Right ventricle myocardium inferior (tissue), 1 donor: ENCODE results near the gene ADORA2A. TPM values are rescaled to one million over a fixed set of nuclear protein-coding genes. Genes with fewer than 3 reads are reported as not detected.
"Not testable (repeated sequence)": the region's sequence is repeated elsewhere in the genome, so short reads cannot be mapped to it uniquely, and the experiment has no call there.

Experiments
- ATAC-seq: fragments of 200-7000 bp; cut with Tn5 transposase; one replicate; pipeline ENCODE4 v1.9.1; 2020; ENCODE audit warnings: mild to moderate bottlenecking, moderate library complexity
- DNase-seq: peaks from one replicate; pipeline ENCODE4 v3.0.0; 2021; ENCODE audit errors: missing footprints
- intact Hi-C: fragments of 100-400 bp; cut with DNase I; formaldehyde crosslinking; loops from one replicate; pipeline ENCODE4 v1.11.0; 2022
- total RNA-seq: library from RNA; stranded (reverse); fragmentation: NEBNext Ultra II Directional; extraction: Animal tissue kit (Norgen Biotek cat#: 25700); gene quantifications from one replicate; pipeline ENCODE4 v1.2.1, GENCODE V29; 2021
- donor health status: DM: no; HTN: yes; CAD: no; lungs with severe emphysema.

The ADORA2A gene
- total RNA-seq, 1 donor from 2014 or later, result 4.3 TPM

DNA sequence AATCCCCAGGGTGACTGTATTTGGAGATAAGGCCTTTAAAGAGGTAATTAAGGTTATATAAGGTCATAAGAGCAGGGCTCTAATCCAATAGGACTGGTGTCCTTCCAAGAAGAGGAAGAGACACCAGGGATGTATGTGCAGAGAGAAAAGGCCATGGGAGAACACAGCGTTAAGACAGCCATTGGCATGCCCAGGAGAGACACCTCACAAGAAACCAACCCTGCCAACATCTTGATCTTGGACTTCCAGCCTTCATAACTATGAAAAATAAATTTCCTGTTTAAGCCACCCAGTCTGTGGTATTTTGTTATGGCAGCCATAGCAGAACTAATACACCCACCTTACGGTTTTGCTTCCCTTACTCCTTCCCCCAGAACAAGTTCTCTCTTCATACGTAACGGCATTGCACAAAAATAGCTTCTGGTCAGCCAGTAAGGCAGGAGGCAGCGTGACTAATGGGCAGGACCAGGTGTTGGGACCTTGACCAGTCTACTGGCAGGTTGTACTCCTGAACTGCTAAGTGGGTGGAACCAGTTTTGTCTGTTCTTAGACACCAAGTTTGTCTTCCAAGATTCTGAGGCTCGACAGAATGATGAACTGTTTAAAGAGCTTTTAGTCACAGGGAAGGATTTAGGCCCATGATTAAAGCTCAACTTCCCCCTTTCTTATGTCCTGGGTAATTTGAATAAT, 35.8 kb downstream of the ADORA2A start:
- ATAC-seq (no peak), DNase-seq (no peak)
- intact Hi-C loops, result no loop called here

GRCh38 chr22:24465566-24465965, 38.2 kb downstream of the ADORA2A start:
- intact Hi-C loops, result loop anchor here (5.0 kb wide), 1 partner anchor 33 kb away; no protein-coding TSS in a partner anchor
- DNase-seq, result no peak
- no peak for ATAC-seq

GRCh38 chr22:24465975-24466374, 38.6 kb downstream of the ADORA2A start:
- DNase-seq, result no peak
- ATAC-seq, result no peak
- intact Hi-C loops, result loop anchor here (5.0 kb wide), 1 partner anchor 34 kb away; no protein-coding TSS in a partner anchor

DNA sequence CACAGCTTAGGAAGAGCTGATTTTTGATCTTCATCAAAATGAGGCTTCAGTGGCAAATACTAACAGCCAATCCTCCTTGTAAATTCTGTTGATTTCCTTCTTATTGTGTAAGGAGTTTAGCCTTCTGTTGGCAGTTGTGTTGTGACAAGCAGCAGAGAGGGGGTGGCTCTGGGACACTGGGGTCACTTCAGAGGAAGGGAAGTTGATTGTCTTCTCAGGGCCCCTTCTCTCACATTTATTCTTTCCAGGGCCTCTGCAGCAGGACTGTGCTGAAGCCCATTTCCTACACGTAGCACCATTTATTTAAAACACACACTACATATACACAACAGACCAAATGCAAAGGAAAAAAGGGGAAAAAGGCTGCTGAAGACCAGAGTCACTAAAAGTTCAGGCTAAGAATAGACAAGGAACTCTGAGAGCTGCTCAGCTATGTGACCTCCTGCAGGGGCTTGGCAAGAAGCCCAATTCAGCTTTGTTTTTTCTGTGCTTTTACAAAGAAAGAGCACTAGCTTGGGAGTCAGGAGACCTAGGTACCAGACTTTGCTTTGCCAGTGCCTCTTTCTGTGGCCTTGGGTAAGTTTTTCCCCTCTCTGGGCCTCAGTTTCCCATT, 39.4 kb downstream of the ADORA2A start:
- DNase-seq, result no peak
- intact Hi-C loops, result loop anchor here (5.0 kb wide), 1 partner anchor 35 kb away; no protein-coding TSS in a partner anchor
- ATAC-seq, result peak; percentile 20

- DNase-seq (no peak), ATAC-seq (no peak)
- intact Hi-C loops, result loop anchor here (5.0 kb wide), 1 partner anchor 35 kb away; no protein-coding TSS in a partner anchor
Measured at GRCh38 chr22:24467340-24467739, 39.9 kb downstream of the ADORA2A start.

GRCh38 chr22:24471570-24471969, 44.2 kb downstream of the ADORA2A start:
- intact Hi-C loops, result no loop called here
- peak; percentile 98 for ATAC-seq
- peak; percentile 76 for DNase-seq

DNA sequence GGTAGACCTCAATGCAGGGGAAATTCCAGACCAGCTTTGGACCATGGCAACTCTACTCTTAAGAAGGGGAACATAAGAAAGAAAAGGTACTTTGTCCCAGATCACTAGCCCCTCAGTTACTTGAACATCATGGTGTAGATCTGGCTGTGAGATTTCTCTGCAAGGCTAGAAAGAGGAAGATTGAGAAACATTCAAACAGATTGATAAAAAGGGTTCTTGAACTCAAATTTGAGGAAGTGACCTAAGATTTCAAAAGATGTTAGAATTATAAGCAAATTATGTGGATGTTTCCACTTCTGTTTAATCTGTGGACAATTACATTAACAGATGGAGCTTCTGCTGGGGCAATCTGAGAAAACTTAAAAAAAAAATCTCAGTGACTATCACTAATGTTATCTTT, 45.9 kb downstream of the ADORA2A start:
- intact Hi-C loops, result no loop called here
- no peak for ATAC-seq

DNA sequence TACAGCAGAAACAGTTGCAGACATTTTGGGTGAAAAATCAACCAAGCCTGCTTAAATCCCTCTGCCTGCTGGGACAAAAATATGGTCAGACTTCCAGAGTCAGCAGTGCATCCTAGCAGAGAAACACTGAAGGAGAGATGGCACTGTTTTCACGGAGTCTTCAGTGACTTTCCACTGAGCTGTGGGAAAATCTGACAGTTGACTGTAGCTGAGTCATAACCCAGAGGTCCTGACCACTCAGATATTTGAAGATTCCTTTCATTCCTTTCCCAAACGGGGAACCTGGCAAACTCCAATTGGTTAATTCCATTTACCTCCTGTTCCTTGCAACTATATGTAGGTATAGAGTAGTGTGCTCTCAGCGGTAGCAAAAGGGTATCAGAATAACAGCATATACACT, 46.8 kb downstream of the ADORA2A start:
- DNase-seq (no peak), ATAC-seq (no peak)
- intact Hi-C loops, result no loop called here

More for the DNA sequence above, 45.9 kb downstream of the ADORA2A start:
- DNase-seq, result no peak

GRCh38 chr22:24474649-24475255, 47.4 kb downstream of the ADORA2A start:
- intact Hi-C loops, result no loop called here
- no peak for ATAC-seq
- no peak for DNase-seq

DNA sequence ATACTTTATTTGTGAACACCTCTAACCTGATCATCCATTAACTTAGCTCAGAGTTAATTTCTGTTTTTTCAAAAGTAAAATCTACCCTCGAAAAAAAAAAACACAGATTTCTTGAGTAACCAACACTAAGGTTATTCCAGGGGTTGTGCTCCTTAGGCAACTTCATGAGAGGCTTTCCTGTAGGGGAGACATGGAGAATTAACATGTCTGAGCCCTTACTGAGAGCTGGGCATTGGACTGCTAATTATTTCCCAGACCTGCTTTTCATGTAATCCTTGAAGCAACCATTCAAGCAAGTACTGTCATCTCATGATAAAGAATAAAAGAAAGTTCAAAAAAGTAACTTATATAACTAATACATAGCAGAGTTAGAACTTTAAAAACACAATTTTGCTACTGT, 54.2 kb downstream of the ADORA2A start:
- ATAC-seq, result no peak
- DNase-seq, result no peak
- intact Hi-C loops, result no loop called here

DNA sequence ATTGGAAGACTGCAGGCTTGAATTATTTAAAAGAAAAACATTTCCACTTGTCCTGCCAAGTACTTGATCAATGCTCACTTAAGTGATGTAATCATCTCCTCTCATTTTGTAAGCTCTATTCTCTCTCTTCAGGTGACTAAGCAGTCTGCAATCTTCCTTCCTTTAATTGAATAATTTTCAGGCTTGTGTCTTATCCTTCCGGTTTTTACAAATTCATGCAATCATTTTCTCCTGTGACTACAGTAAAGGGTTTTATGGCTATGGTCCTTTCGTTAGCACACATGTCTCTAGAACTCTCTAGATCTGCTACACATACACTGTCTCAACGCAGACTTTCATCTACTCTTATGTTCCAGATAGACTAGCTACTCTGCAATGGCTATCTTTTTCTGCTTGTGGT, 55.2 kb downstream of the ADORA2A start:
- intact Hi-C loops, result no loop called here
- ATAC-seq, result no peak
- DNase-seq, result no peak

DNA sequence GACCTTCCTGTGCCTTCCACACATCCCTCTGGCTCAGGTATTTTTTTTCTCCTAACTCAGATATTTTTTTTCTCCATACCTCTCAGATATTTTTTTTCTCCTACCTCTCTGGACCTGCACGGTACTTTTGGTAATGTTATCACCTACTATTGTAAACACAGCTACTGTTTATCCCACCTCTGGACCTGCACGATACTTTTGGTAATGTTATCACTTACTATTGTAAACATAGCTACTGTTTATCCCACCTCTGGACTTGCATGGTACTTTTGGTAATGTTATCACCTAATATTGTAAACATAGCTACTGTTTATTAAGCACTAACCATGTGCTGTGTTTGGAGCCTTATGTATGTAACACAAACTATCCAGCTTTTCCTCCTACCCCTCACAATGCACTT, 55.6 kb downstream of the ADORA2A start:
- intact Hi-C loops, result no loop called here
- no peak for DNase-seq

GRCh38 chr22:24483976-24484545, 56.7 kb downstream of the ADORA2A start:
- intact Hi-C loops, result no loop called here
- ATAC-seq (no peak), DNase-seq (no peak)

More for the DNA sequence above, 55.6 kb downstream of the ADORA2A start:
- ATAC-seq, result no peak

DNA sequence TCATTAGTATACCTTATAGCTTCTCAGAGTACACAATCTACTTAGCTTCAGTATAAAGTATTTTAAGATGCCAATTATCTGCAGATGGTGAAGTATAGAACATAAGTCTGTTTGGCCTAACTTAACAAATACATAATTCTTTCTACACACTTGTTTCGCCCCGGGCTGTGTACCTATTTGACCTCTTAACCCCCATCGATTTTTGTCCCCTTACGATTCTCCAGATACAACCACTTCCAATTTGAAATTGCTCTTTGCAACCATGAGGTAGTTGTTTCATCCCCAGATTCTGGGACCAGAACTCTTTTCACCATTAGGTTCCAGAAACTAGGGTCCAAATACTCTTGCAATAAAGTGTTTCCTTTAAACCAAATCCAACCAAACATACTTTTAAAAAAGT, 57.8 kb downstream of the ADORA2A start:
- ATAC-seq (no peak), DNase-seq (no peak)
- intact Hi-C loops, result no loop called here

DNA sequence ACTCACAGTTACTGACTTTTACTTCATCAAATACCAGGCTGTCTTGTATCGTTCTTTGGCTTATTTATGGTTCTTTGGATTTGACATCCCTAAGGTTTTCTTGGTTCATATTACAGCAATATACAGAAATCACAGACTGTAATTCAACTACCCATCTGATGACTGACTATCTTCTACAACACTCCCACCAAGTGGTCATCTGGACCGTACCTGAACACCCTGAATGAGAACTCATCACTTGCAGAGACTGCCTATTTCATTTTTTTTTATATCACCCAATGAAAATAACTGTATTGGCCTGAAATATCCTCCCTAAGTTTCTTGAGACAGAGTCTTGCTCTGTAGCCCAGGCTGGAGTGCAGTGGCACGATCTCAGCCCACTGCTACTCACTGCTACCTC, 58.2 kb downstream of the ADORA2A start:
- DNase-seq (no peak), ATAC-seq (peak; percentile 69)
- intact Hi-C loops, result no loop called here

DNA sequence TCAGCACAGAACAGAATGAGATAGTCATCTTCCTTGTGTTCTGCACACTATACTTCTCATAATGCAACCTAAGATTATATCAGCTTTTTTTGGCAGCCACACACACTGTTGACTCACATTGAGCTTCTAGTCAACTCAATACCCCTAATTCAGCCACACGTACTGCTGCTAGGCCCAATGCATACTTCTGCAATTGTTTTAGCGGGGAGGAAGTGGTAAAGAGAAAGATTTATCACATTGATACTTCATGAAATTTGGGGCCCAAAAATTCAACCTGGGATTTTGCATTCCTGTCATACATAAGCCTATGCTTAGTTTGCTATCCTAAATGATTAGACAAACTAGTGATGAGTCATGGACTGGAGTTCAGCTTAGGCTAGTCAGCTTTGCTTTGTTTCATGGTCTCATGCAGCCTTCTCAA, 59.1 kb downstream of the ADORA2A start:
- ATAC-seq (no peak), DNase-seq (no peak)
- intact Hi-C loops, result no loop called here

DNA sequence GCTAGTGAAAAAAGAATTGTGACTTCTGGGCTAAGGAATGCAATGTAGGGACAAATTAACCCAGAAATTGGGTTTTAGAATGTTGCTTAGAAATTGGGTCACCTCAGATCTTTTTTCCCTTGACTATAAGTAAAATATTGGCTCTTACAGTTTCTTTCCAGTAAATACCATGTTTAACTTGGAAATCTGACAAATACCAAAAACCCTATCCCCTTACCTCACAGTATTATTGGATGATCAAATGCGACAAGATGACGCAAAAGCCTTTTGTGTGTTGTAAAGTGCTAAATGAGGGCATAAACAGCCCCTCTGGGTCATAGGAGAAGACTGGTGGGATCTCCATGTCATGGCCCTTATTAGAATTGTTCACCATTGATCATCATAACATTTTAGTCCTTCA, 61.6 kb downstream of the ADORA2A start:
- DNase-seq (no peak), ATAC-seq (no peak)
- intact Hi-C loops, result no loop called here

- ATAC-seq, intact Hi-C loops, DNase-seq: not testable (repeated sequence)
Measured at GRCh38 chr22:24489434-24489833, 62.0 kb downstream of the ADORA2A start.
